ENCODE measurements around the gene AMMECR1L. TPM values are rescaled to one million over a fixed set of nuclear protein-coding genes. Genes with fewer than 3 reads are reported as not detected.

The AMMECR1L gene
- total and polyA plus RNA-seq, 10 of the 15 experiments (the other 5 are each of a cell fraction or from before 2014, with no cell fraction given), result 2.7 to 12.1 (median 8.0) TPM

DNA sequence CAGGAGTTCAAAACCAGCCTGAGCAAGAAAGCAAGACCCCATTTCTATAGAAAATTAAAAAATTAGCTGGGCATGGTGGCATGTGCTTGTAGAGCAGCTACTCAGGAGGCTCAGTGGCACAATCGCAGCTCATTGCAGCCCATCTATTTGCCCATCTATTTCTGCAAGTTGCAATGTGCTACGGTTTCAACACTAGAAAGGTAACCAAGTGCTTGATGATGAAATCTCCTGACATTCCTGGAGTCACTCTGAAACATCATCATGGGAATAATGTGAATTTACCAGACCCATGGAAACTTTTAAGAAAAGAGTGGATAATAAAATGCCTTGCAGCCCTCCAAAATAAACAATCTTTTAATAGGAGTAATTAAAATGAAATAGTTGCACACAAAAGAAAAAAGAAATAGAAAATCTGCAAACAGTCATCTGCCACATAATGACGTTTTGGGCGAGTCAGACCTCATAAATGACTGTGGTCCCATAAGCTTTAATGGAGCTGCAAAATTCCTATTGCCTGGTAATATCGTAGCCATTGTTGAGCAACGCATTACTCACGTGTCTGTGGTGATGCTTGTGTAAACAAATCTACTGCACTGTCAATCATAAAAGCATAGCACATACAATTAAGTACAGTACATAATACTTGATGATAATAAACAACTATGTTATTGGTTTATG is 46.6 kb upstream of the AMMECR1L start (continued):
- TF ChIP-seq, protein P1, sequence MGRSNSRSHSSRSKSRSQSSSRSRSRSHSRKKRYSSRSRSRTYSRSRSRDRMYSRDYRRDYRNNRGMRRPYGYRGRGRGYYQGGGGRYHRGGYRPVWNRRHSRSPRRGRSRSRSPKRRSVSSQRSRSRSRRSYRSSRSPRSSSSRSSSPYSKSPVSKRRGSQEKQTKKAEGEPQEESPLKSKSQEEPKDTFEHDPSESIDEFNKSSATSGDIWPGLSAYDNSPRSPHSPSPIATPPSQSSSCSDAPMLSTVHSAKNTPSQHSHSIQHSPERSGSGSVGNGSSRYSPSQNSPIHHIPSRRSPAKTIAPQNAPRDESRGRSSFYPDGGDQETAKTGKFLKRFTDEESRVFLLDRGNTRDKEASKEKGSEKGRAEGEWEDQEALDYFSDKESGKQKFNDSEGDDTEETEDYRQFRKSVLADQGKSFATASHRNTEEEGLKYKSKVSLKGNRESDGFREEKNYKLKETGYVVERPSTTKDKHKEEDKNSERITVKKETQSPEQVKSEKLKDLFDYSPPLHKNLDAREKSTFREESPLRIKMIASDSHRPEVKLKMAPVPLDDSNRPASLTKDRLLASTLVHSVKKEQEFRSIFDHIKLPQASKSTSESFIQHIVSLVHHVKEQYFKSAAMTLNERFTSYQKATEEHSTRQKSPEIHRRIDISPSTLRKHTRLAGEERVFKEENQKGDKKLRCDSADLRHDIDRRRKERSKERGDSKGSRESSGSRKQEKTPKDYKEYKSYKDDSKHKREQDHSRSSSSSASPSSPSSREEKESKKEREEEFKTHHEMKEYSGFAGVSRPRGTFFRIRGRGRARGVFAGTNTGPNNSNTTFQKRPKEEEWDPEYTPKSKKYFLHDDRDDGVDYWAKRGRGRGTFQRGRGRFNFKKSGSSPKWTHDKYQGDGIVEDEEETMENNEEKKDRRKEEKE (IDR thresholded peaks at IDR 0.05), result no peak
- TF ChIP-seq, protein P2, sequence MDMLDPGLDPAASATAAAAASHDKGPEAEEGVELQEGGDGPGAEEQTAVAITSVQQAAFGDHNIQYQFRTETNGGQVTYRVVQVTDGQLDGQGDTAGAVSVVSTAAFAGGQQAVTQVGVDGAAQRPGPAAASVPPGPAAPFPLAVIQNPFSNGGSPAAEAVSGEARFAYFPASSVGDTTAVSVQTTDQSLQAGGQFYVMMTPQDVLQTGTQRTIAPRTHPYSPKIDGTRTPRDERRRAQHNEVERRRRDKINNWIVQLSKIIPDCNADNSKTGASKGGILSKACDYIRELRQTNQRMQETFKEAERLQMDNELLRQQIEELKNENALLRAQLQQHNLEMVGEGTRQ (IDR thresholded peaks at IDR 0.05; ENCODE audit: borderline replicate concordance, low read depth, low read length), result no peak
- TF ChIP-seq ZNF217 (IDR thresholded peaks at IDR 0.05), result no peak
- no peak for TF ChIP-seq ZNF274 (IDR thresholded peaks at IDR 0.05; ENCODE audit: insufficient read depth, insufficient read length)
- TF ChIP-seq ASH2L (IDR thresholded peaks at IDR 0.05; ENCODE audit: borderline replicate concordance, low read depth), result no peak
- TF ChIP-seq, protein P3, sequence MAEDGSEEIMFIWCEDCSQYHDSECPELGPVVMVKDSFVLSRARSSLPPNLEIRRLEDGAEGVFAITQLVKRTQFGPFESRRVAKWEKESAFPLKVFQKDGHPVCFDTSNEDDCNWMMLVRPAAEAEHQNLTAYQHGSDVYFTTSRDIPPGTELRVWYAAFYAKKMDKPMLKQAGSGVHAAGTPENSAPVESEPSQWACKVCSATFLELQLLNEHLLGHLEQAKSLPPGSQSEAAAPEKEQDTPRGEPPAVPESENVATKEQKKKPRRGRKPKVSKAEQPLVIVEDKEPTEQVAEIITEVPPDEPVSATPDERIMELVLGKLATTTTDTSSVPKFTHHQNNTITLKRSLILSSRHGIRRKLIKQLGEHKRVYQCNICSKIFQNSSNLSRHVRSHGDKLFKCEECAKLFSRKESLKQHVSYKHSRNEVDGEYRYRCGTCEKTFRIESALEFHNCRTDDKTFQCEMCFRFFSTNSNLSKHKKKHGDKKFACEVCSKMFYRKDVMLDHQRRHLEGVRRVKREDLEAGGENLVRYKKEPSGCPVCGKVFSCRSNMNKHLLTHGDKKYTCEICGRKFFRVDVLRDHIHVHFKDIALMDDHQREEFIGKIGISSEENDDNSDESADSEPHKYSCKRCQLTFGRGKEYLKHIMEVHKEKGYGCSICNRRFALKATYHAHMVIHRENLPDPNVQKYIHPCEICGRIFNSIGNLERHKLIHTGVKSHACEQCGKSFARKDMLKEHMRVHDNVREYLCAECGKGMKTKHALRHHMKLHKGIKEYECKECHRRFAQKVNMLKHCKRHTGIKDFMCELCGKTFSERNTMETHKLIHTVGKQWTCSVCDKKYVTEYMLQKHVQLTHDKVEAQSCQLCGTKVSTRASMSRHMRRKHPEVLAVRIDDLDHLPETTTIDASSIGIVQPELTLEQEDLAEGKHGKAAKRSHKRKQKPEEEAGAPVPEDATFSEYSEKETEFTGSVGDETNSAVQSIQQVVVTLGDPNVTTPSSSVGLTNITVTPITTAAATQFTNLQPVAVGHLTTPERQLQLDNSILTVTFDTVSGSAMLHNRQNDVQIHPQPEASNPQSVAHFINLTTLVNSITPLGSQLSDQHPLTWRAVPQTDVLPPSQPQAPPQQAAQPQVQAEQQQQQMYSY (CRISPR knock-in tag; IDR thresholded peaks at IDR 0.05), result no peak
- TF ChIP-seq, protein P4, sequence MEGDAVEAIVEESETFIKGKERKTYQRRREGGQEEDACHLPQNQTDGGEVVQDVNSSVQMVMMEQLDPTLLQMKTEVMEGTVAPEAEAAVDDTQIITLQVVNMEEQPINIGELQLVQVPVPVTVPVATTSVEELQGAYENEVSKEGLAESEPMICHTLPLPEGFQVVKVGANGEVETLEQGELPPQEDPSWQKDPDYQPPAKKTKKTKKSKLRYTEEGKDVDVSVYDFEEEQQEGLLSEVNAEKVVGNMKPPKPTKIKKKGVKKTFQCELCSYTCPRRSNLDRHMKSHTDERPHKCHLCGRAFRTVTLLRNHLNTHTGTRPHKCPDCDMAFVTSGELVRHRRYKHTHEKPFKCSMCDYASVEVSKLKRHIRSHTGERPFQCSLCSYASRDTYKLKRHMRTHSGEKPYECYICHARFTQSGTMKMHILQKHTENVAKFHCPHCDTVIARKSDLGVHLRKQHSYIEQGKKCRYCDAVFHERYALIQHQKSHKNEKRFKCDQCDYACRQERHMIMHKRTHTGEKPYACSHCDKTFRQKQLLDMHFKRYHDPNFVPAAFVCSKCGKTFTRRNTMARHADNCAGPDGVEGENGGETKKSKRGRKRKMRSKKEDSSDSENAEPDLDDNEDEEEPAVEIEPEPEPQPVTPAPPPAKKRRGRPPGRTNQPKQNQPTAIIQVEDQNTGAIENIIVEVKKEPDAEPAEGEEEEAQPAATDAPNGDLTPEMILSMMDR (IDR thresholded peaks at IDR 0.05 in 2 of 3, conservative IDR thresholded peaks at IDR 0.05 in 1 of 3; ENCODE audit: control insufficient read depth in 2 of 3, extremely low read depth in 1 of 3, insufficient read depth in 1 of 3, low read depth in 3 of 3, low read length in 3 of 3), result no peak
- no peak for TF ChIP-seq RUNX3 (IDR thresholded peaks at IDR 0.05; ENCODE audit: low read length)
- TF ChIP-seq NFIC (IDR thresholded peaks at IDR 0.05; ENCODE audit: low read depth, low read length), result no peak
